A673 (cell line): Measurements from ENCODE around the gene ERG. TPM values are rescaled to one million over a fixed set of nuclear protein-coding genes. Genes with fewer than 3 reads are reported as not detected.

Source experiments
- BruUV-seq: library from RNA; stranded (reverse); fragments of 400-500 nt; replicated peaks from 2 replicates; lab custom pipeline; 2021; lab: Mats Ljungman, UMichigan
- CTCF ChIA-PET: fragments of 300-600 bp; sonication (Branson Sonifier 250); formaldehyde crosslinking; loops from one replicate; lab custom pipeline; 2022; ENCODE audit warnings: antibody characterized with exemption; lab: Charles Lee
- POLR2A ChIA-PET: fragments of 300-600 bp; sonication (Branson Sonifier 250); formaldehyde crosslinking; loops from one replicate; lab custom pipeline; 2022; ENCODE audit warnings: antibody characterized with exemption; ENCODE audit not compliant: low non-redundant PET; lab: Charles Lee
- DNase-seq: peaks from one replicate; pipeline ENCODE4 v3.0.0-alpha.2; 2015; ENCODE audit warnings: low spot score
- H3K27ac ChIP-seq: fragments of 200-600 bp; sonication (generic); 2 replicates; pipeline ENCODE4 v1.5.1; 2016; ENCODE audit warnings: mixed run types, low read depth, mild to moderate bottlenecking, mixed read lengths, antibody characterized with exemption, low read length; ENCODE audit not compliant: poor library complexity, severe bottlenecking
- H3K27me3 ChIP-seq: fragments of 200-600 bp; sonication (generic); replicated peaks from 2 replicates; pipeline ENCODE4 v1.6.1; 2017; ENCODE audit warnings: mixed run types, low read depth, mild to moderate bottlenecking, mixed read lengths, antibody characterized with exemption, low read length; ENCODE audit not compliant: insufficient read depth, poor library complexity
- H3K36me3 ChIP-seq: fragments of 200-600 bp; sonication (generic); 2 replicates; pipeline ENCODE4 v1.6.1; 2016; ENCODE audit warnings: mixed run types, mild to moderate bottlenecking, mixed read lengths, antibody characterized with exemption, low read length; ENCODE audit not compliant: insufficient read depth, poor library complexity, severe bottlenecking
- H3K4me1 ChIP-seq: fragments of 200-600 bp; sonication (generic); 2 replicates; pipeline ENCODE4 v1.6.1; 2017; ENCODE audit warnings: mixed run types, mild to moderate bottlenecking, mixed read lengths, antibody characterized with exemption, low read length; ENCODE audit not compliant: insufficient read depth, poor library complexity, severe bottlenecking
- H3K4me3 ChIP-seq: fragments of 200-600 bp; sonication (generic); 2 replicates; pipeline ENCODE4 v1.5.1; 2016; ENCODE audit warnings: low read depth, mixed run types, mild to moderate bottlenecking, mixed read lengths, low read length; ENCODE audit not compliant: poor library complexity, severe bottlenecking
- H3K9me3 ChIP-seq: fragments of 200-600 bp; sonication (generic); 2 replicates; pipeline ENCODE4 v1.6.1; 2016; ENCODE audit warnings: mixed run types, low read depth, mild to moderate bottlenecking, mixed read lengths, antibody characterized with exemption, low read length; ENCODE audit not compliant: poor library complexity, severe bottlenecking
- EZH2 ChIP-seq: fragments of 200-600 bp; sonication (generic); IDR thresholded peaks from 2 replicates; pipeline ENCODE4 v1.6.1; 2017; ENCODE audit warnings: borderline replicate concordance, low read depth, mild to moderate bottlenecking, mixed read lengths, antibody characterized with exemption, low read length; ENCODE audit not compliant: poor library complexity, severe bottlenecking
- intact Hi-C: fragments of 100-400 bp; cut with micrococcal nuclease; formaldehyde crosslinking; loops from one replicate; pipeline ENCODE4 v1.10.0; 2022; ENCODE audit not compliant: unreplicated experiment
- total RNA-seq: library from RNA; stranded (reverse); gene quantifications from 2 replicates; pipeline ENCODE4 v1.2.3, GENCODE V29; 2021
- TF ChIP-seq, protein P1 (sequence below): fragments of 300-800, 200-600 bp; sonication (generic); conservative IDR thresholded peaks from 2 replicates; pipeline ENCODE4 v1.5.1; 2017; ENCODE audit warnings: low read depth, mild to moderate bottlenecking, antibody characterized with exemption, low read length, moderate library complexity, mixed read lengths

ERG gene
- total RNA-seq, 1 experiment from 2014 or later: not detected

DNA sequence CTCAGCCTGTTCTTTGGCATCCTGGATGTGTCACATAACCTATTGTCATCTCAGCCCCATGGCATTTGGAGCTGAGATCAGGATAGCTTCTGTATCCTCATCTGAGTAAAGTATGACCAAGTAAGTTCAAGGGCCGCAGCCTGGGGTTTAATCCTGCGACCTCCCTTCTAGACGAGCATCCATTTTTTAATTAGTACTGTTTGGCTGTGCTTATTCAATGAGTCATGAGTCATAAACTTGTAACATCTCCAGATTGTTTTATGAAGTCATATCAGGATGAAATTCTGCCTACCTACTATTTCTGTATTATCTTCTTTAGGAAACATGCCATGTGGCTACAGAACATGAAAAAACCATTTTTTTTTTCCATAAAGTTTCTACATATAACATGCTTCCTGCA lies 119.1 kb downstream of the ERG start:
- no peak for DNase-seq
- no peak for TF ChIP-seq EZH2
- TF ChIP-seq, protein P1, sequence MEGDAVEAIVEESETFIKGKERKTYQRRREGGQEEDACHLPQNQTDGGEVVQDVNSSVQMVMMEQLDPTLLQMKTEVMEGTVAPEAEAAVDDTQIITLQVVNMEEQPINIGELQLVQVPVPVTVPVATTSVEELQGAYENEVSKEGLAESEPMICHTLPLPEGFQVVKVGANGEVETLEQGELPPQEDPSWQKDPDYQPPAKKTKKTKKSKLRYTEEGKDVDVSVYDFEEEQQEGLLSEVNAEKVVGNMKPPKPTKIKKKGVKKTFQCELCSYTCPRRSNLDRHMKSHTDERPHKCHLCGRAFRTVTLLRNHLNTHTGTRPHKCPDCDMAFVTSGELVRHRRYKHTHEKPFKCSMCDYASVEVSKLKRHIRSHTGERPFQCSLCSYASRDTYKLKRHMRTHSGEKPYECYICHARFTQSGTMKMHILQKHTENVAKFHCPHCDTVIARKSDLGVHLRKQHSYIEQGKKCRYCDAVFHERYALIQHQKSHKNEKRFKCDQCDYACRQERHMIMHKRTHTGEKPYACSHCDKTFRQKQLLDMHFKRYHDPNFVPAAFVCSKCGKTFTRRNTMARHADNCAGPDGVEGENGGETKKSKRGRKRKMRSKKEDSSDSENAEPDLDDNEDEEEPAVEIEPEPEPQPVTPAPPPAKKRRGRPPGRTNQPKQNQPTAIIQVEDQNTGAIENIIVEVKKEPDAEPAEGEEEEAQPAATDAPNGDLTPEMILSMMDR: no peak
- Histone ChIP-seq H3K4me1 (no peaks in the 10 kb centered on the region), H3K4me3 (no peak overlapping the region), H3K27ac (no peak overlapping the region), H3K36me3 (no peaks in the 10 kb centered on the region), H3K9me3 (no peaks in the 10 kb centered on the region), H3K27me3 (peaks cover 17% of the 10 kb centered on the region)
- POLR2A ChIA-PET: no interaction called here
- CTCF ChIA-PET: no interaction called here
- BruUV-seq: no TSS peak
- intact Hi-C loops: no loop called here

GRCh38 chr21:38377165-38378088 lies 120.8 kb downstream of the ERG start:
- Histone ChIP-seq H3K4me3 (no peak overlapping the region), H3K27me3 (peaks cover 14% of the 10 kb centered on the region), H3K36me3 (no peaks in the 10 kb centered on the region), H3K9me3 (no peaks in the 10 kb centered on the region), H3K4me1 (no peaks in the 10 kb centered on the region), H3K27ac (no peak overlapping the region)
- intact Hi-C loops: no loop called here
- no TSS peak for BruUV-seq
- no peak for DNase-seq
- ChIA-PET POLR2A (no interaction called here), CTCF (no interaction called here)
- TF ChIP-seq EZH2: no peak
- TF ChIP-seq, protein P1: no peak

DNA sequence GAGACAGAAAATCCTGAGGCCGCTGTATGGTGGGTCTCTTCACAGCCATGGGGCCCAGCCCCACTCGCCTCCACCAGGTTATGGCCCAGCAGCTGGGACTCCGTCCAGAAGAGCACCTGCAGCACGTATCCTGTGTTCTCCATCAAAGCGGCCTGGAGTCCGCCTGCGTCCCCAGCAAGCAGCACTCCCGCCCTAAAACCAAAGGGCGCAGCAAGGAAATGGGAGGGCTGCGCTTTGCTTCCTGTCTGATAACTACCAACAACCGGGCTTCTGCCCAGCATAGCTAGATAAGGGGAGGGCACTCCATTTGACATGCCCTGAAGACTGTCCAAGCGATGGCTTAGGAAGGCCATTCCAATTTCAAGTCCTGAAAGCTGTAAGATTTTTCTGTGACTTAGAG lies 121.6 kb downstream of the ERG start:
- BruUV-seq: no TSS peak
- Histone ChIP-seq H3K4me3 (no peak overlapping the region), H3K36me3 (no peaks in the 10 kb centered on the region), H3K27me3 (peaks cover 9% of the 10 kb centered on the region), H3K9me3 (no peaks in the 10 kb centered on the region), H3K27ac (no peak overlapping the region), H3K4me1 (no peaks in the 10 kb centered on the region)
- intact Hi-C loops: no loop called here
- no peak for DNase-seq
- ChIA-PET POLR2A (no interaction called here), CTCF (no interaction called here)
- no peak for TF ChIP-seq EZH2
- TF ChIP-seq, protein P1: no peak
